Naive thymus-derived CD4-positive, alpha-beta T cell (primary cell): ENCODE measurements around the gene CHRNA4. TPM values are rescaled to one million over a fixed set of nuclear protein-coding genes. Genes with fewer than 3 reads are reported as not detected.

Experiments used
- ATAC-seq: fragments of 150-1000 bp; cut with Tn5 transposase; 2 replicates; pipeline ENCODE4 v1.10.0; 2021; ENCODE audit warnings: mild to moderate bottlenecking, moderate library complexity
- CTCF ChIA-PET: fragments of 350-600 bp; sonication (Branson Sonifier 250); formaldehyde crosslinking; loops from one replicate; lab custom pipeline; 2021; ENCODE audit warnings: antibody characterized with exemption; lab: Charles Lee
- POLR2A ChIA-PET: fragments of 350-600 bp; sonication (Branson Sonifier 250); formaldehyde crosslinking; loops from one replicate; lab custom pipeline; 2021; ENCODE audit warnings: antibody characterized with exemption, inconsistent platforms; lab: Charles Lee
- DNase-seq, 9 donors: peaks; one replicate each; pipeline versions ENCODE4 v3.0.0 to v3.0.0-alpha.2; 2020 to 2022; ENCODE audit warnings: mixed read lengths in 1 of 9
- H3K27ac ChIP-seq: one replicate; pipeline ENCODE4 v1.7.0; 2013; ENCODE audit warnings: mild to moderate bottlenecking, low read depth, low read length, moderate library complexity
- H3K27me3 ChIP-seq, 2 donors: one replicate each; pipeline ENCODE4 v1.7.0; 2013; ENCODE audit warnings: low read length in 2 of 2, mild to moderate bottlenecking in 2 of 2, moderate library complexity in 2 of 2; ENCODE audit not compliant: control insufficient read depth in 2 of 2, insufficient read depth in 2 of 2
- H3K36me3 ChIP-seq, 3 experiments: 1 replicate in 2 of 3; 2 replicates in 1 of 3; pipeline ENCODE4 v1.7.0; 2013; ENCODE audit warnings: low read length in 3 of 3, mild to moderate bottlenecking in 3 of 3, moderate library complexity in 1 of 3; ENCODE audit not compliant: insufficient read depth in 3 of 3, control insufficient read depth in 2 of 3
- H3K4me1 ChIP-seq, 2 donors: one replicate each; pipeline ENCODE4 v1.7.0; 2013; ENCODE audit warnings: low read length in 2 of 2, mild to moderate bottlenecking in 2 of 2, moderate library complexity in 1 of 2; ENCODE audit not compliant: control insufficient read depth in 2 of 2, insufficient read depth in 2 of 2
- H3K4me3 ChIP-seq: 2 replicates; pipeline ENCODE4 v1.7.0; 2013; ENCODE audit warnings: mild to moderate bottlenecking, low read length
- H3K9me3 ChIP-seq, 3 experiments: 1 replicate in 2 of 3; 2 replicates in 1 of 3; pipeline ENCODE4 v1.7.0; 2013; ENCODE audit warnings: low read length in 3 of 3; ENCODE audit not compliant: control insufficient read depth in 2 of 3
- H3K27ac Mint-ChIP-seq, 9 donors: one replicate each; pipeline ENCODE4 v1.8.0; 2020 to 2022; ENCODE audit warnings: mixed read lengths in 9 of 9, mild to moderate bottlenecking in 8 of 9, moderate library complexity in 5 of 9, inconsistent platforms in 2 of 9
- H3K27me3 Mint-ChIP-seq, 5 donors: one replicate each; pipeline ENCODE4 v1.8.0; 2021 to 2022; ENCODE audit warnings: mixed read lengths in 5 of 5, mild to moderate bottlenecking in 1 of 5
- H3K36me3 Mint-ChIP-seq, 5 donors: one replicate each; pipeline ENCODE4 v1.8.0; 2020 to 2022; ENCODE audit warnings: mixed read lengths in 5 of 5, mild to moderate bottlenecking in 3 of 5, inconsistent platforms in 1 of 5
- H3K4me1 Mint-ChIP-seq, 7 donors: one replicate each; pipeline ENCODE4 v1.8.0; 2020 to 2022; ENCODE audit warnings: mixed read lengths in 7 of 7, mild to moderate bottlenecking in 3 of 7, inconsistent platforms in 1 of 7
- H3K4me3 Mint-ChIP-seq, 10 donors: one replicate each; pipeline ENCODE4 v1.8.0; 2020 to 2022; ENCODE audit warnings: mild to moderate bottlenecking in 10 of 10, mixed read lengths in 10 of 10, moderate library complexity in 6 of 10, inconsistent platforms in 2 of 10
- H3K9me3 Mint-ChIP-seq, 11 donors: one replicate each; pipeline ENCODE4 v1.8.0; 2020 to 2022; ENCODE audit warnings: mixed read lengths in 11 of 11, mild to moderate bottlenecking in 4 of 11, inconsistent platforms in 1 of 11, moderate library complexity in 1 of 11
- intact Hi-C, 2 donors: fragments of 100-400 bp; cut with micrococcal nuclease; formaldehyde crosslinking; loops; one replicate each; pipeline ENCODE4 v1.15.1; 2023
- polyA plus RNA-seq, 2 donors: library from polyadenylated mRNA; unstranded; fragments of 300-500 nt; fragmentation: Illumina TruSeq; gene quantifications; one replicate each; pipeline ENCODE4 v1.2.3, GENCODE V29; 2021
- total RNA-seq, 6 experiments: library from RNA in 5 of 6; stranded (reverse) in 5 of 6; gene quantifications; 1 replicate in 5 of 6; 2 replicates in 1 of 6; pipeline ENCODE4 v1.2.3 and lab custom pipeline; 2021 to 2026

The CHRNA4 gene
- total and polyA plus RNA-seq, 7 experiments from 2014 or later: not detected

- CTCF ChIA-PET: no interaction called here
Measured at GRCh38 chr20:63347950-63348827, 13.0 kb downstream of the CHRNA4 start.

GRCh38 chr20:63347081-63347741 lies 13.9 kb downstream of the CHRNA4 start:
- no peaks in the 10 kb centered on the region for H3K4me1 Mint-ChIP-seq
- ATAC-seq: no peak
- H3K9me3 Mint-ChIP-seq: peaks cover 0 to 12% (median 0%) of the 10 kb centered on the region in 11 donors
- ChIA-PET POLR2A (no interaction called here), CTCF (no interaction called here)
- peaks cover 0 to 3% (median 2%) of the 10 kb centered on the region in 5 donors for H3K27me3 Mint-ChIP-seq
- Histone ChIP-seq H3K4me3 (no peak overlapping the region), H3K36me3 (no peaks in the 10 kb centered on the region), H3K27me3 (no peaks in the 10 kb centered on the region), H3K4me1 (no peaks in the 10 kb centered on the region), H3K9me3 (no peaks in the 10 kb centered on the region), H3K27ac (no peak overlapping the region)
- H3K4me3 Mint-ChIP-seq: no peak overlapping the region
- DNase-seq: no peak
- intact Hi-C loops: no loop called here
- peaks cover 0 to 3% (median 0%) of the 10 kb centered on the region in 5 donors for H3K36me3 Mint-ChIP-seq
- no peak overlapping the region for H3K27ac Mint-ChIP-seq

More at GRCh38 chr20:63347950-63348827, 13.0 kb downstream of the CHRNA4 start:
- H3K9me3 ChIP-seq: no peaks in the 10 kb centered on the region
- intact Hi-C loops: no loop called here
- no peak overlapping the region for H3K27ac ChIP-seq
- no peak overlapping the region for H3K4me3 Mint-ChIP-seq
- peaks cover 0 to 3% (median 0%) of the 10 kb centered on the region in 5 donors for H3K27me3 Mint-ChIP-seq
- H3K4me1 Mint-ChIP-seq: no peaks in the 10 kb centered on the region
- H3K9me3 Mint-ChIP-seq: peaks cover 0 to 12% (median 0%) of the 10 kb centered on the region in 11 donors
- DNase-seq (no peak), ATAC-seq (no peak)
- no peak overlapping the region for H3K27ac Mint-ChIP-seq
- H3K36me3 Mint-ChIP-seq: peaks cover 0 to 3% (median 0%) of the 10 kb centered on the region in 5 donors
- no peaks in the 10 kb centered on the region for H3K4me1 ChIP-seq
- no peaks in the 10 kb centered on the region for H3K36me3 ChIP-seq
- H3K27me3 ChIP-seq: no peaks in the 10 kb centered on the region
- no peak overlapping the region for H3K4me3 ChIP-seq
- POLR2A ChIA-PET: no interaction called here

- ChIA-PET POLR2A (no interaction called here), CTCF (interaction anchor here (0.6 kb wide), 1 partner anchor 52 kb away, joined by 5 read pairs; no protein-coding TSS in a partner anchor)
- H3K27me3 ChIP-seq: no peaks in the 10 kb centered on the region
Measured at GRCh38 chr20:63346131-63347080, 14.7 kb downstream of the CHRNA4 start.

GRCh38 chr20:63345328-63346100 lies 15.6 kb downstream of the CHRNA4 start:
- Mint-ChIP-seq H3K36me3 (peaks cover 0 to 3% (median 0%) of the 10 kb centered on the region in 5 donors), H3K27me3 (peaks cover 0 to 16% (median 10%) of the 10 kb centered on the region in 5 donors), H3K9me3 (peaks cover 0 to 9% (median 0%) of the 10 kb centered on the region in 11 donors), H3K4me3 (no peak overlapping the region), H3K27ac (no peak overlapping the region), H3K4me1 (no peaks in the 10 kb centered on the region)
- no peaks in the 10 kb centered on the region for H3K27me3 ChIP-seq
- DNase-seq (no peak), ATAC-seq (no peak)
- POLR2A ChIA-PET: no interaction called here
- H3K36me3 ChIP-seq: no peaks in the 10 kb centered on the region
- CTCF ChIA-PET: no interaction called here
- H3K27ac ChIP-seq: no peak overlapping the region
- intact Hi-C loops: no loop called here
- H3K4me3 ChIP-seq: no peak overlapping the region
- no peaks in the 10 kb centered on the region for H3K4me1 ChIP-seq
- H3K9me3 ChIP-seq: no peaks in the 10 kb centered on the region

More at GRCh38 chr20:63346131-63347080, 14.7 kb downstream of the CHRNA4 start:
- Mint-ChIP-seq H3K4me1 (no peaks in the 10 kb centered on the region), H3K27ac (no peak overlapping the region), H3K27me3 (peaks cover 0 to 9% (median 8%) of the 10 kb centered on the region in 5 donors), H3K4me3 (no peak overlapping the region), H3K9me3 (peaks cover 0 to 12% (median 0%) of the 10 kb centered on the region in 11 donors), H3K36me3 (peaks cover 0 to 3% (median 0%) of the 10 kb centered on the region in 5 donors)
- Histone ChIP-seq H3K4me1 (no peaks in the 10 kb centered on the region), H3K9me3 (no peaks in the 10 kb centered on the region), H3K4me3 (no peak overlapping the region), H3K36me3 (no peaks in the 10 kb centered on the region), H3K27ac (no peak overlapping the region)
- DNase-seq (no peak), ATAC-seq (no peak)
- intact Hi-C loops: no loop called here

GRCh38 chr20:63344616-63345327 lies 16.4 kb downstream of the CHRNA4 start:
- Histone ChIP-seq H3K4me3 (no peak overlapping the region), H3K9me3 (no peaks in the 10 kb centered on the region), H3K27ac (no peak overlapping the region), H3K4me1 (no peaks in the 10 kb centered on the region), H3K36me3 (no peaks in the 10 kb centered on the region), H3K27me3 (no peaks in the 10 kb centered on the region)
- intact Hi-C loops: no loop called here
- CTCF ChIA-PET: no interaction called here
- ATAC-seq (no peak), DNase-seq (no peak)
- Mint-ChIP-seq H3K4me1 (no peaks in the 10 kb centered on the region), H3K4me3 (no peak overlapping the region), H3K9me3 (peaks cover 0 to 12% (median 0%) of the 10 kb centered on the region in 11 donors), H3K27ac (no peak overlapping the region), H3K27me3 (peaks cover 0 to 16% (median 10%) of the 10 kb centered on the region in 5 donors), H3K36me3 (no peaks in the 10 kb centered on the region)
- POLR2A ChIA-PET: no interaction called here
